OCI-M1 (cell line): Measurements from ENCODE around the gene CNIH3.
A peak's percentile ranks its signal among the peaks of the same experiment; 100 is the strongest.
"Not testable (repeated sequence)": the region's sequence is repeated elsewhere in the genome, so short reads cannot be mapped to it uniquely, and the experiment has no call there.

Experiments
- DNase-seq: peaks from one replicate; lab custom pipeline; 2025; lab: John Stamatoyannopoulos, UW

CNIH3 gene

GRCh38 chr1:224615861-224616755 lies at the start of gene CNIH3:
TSS of gene CNIH3 (plus strand) at chr1:224616317. CDS start at chr1:224617175, 858 bp downstream.
- no peak for DNase-seq

GRCh38 chr1:224566492-224566891 lies 49.6 kb upstream of the CNIH3 start:
- not testable (repeated sequence) for DNase-seq

- no peak for DNase-seq
Observed at GRCh38 chr1:224569276-224569675, 46.8 kb upstream of the CNIH3 start.

- DNase-seq, result not testable (repeated sequence)
Observed at GRCh38 chr1:224571975-224572374, 44.1 kb upstream of the CNIH3 start.

GRCh38 chr1:224579526-224579925 lies 36.6 kb upstream of the CNIH3 start:
- no peak for DNase-seq

- DNase-seq, result no peak
Observed at GRCh38 chr1:224580006-224580405, 36.1 kb upstream of the CNIH3 start.

- DNase-seq, result no peak
Observed at GRCh38 chr1:224582041-224582440, 34.1 kb upstream of the CNIH3 start.

- no peak for DNase-seq
Observed at GRCh38 chr1:224583774-224584173, 32.3 kb upstream of the CNIH3 start.

GRCh38 chr1:224585051-224585450 lies 31.1 kb upstream of the CNIH3 start:
- no peak for DNase-seq

GRCh38 chr1:224587051-224587450 lies 29.1 kb upstream of the CNIH3 start:
- no peak for DNase-seq

GRCh38 chr1:224588515-224588914 lies 27.6 kb upstream of the CNIH3 start:
- no peak for DNase-seq

- DNase-seq, result no peak
Observed at GRCh38 chr1:224589006-224589405, 27.1 kb upstream of the CNIH3 start.

- no peak for DNase-seq
Observed at GRCh38 chr1:224591326-224591725, 24.8 kb upstream of the CNIH3 start.

GRCh38 chr1:224592636-224593582 lies 23.2 kb upstream of the CNIH3 start:
- DNase-seq, result peak; percentile 75

GRCh38 chr1:224594360-224594759 lies 21.8 kb upstream of the CNIH3 start:
- no peak for DNase-seq

- no peak for DNase-seq
Observed at GRCh38 chr1:224594851-224595250, 21.3 kb upstream of the CNIH3 start.

GRCh38 chr1:224605482-224606181 lies 10.5 kb upstream of the CNIH3 start:
- no peak for DNase-seq

GRCh38 chr1:224607188-224608148 lies 8.6 kb upstream of the CNIH3 start:
- DNase-seq, result no peak

- no peak for DNase-seq
Observed at GRCh38 chr1:224609333-224609732, 6.8 kb upstream of the CNIH3 start.

GRCh38 chr1:224612246-224612645 lies 3.9 kb upstream of the CNIH3 start:
- DNase-seq, result no peak

GRCh38 chr1:224613486-224613885 lies 2.6 kb upstream of the CNIH3 start:
- no peak for DNase-seq
